Ascending aorta (tissue), 2 donors: ENCODE results near the gene ANXA11. TPM values are rescaled to one million over a fixed set of nuclear protein-coding genes. Genes with fewer than 3 reads are reported as not detected.

ENCODE experiments used
- DNase-seq, 2 donors: peaks; one replicate each; pipeline ENCODE4 v3.0.0-alpha.2; 2019; ENCODE audit warnings: low spot score in 2 of 2
- H3K27ac ChIP-seq, 2 donors: fragments of 200-600 bp; sonication (generic); one replicate each; pipeline ENCODE4 v1.5.1; 2016 to 2017; ENCODE audit warnings: mild to moderate bottlenecking in 1 of 2
- H3K27me3 ChIP-seq: fragments of 200-600 bp; sonication (generic); one replicate; pipeline ENCODE4 v1.5.1; 2017
- H3K36me3 ChIP-seq, 2 donors: fragments of 200-600 bp; sonication (generic); one replicate each; pipeline ENCODE4 v1.5.1; 2016
- H3K4me1 ChIP-seq, 2 donors: fragments of 200-600 bp; sonication (generic); one replicate each; pipeline ENCODE4 v1.5.1; 2016 to 2017; ENCODE audit warnings: mild to moderate bottlenecking in 1 of 2
- H3K4me3 ChIP-seq, 2 donors: fragments of 200-600 bp; sonication (generic); one replicate each; pipeline ENCODE4 v1.5.1; 2016 to 2017; ENCODE audit warnings: mild to moderate bottlenecking in 1 of 2
- H3K9me3 ChIP-seq, 2 donors: fragments of 200-600 bp; sonication (generic); one replicate each; pipeline ENCODE4 v1.5.1; 2016
- CTCF ChIP-seq, 3 experiments: fragments of 200-600 bp in 2 of 3; fragments of 450-650 bp in 1 of 3; sonication (generic) in 2 of 3; IDR thresholded peaks; one replicate each; pipeline ENCODE4 v1.5.1; 2016 to 2019; ENCODE audit warnings: antibody characterized with exemption in 3 of 3, mild to moderate bottlenecking in 1 of 3, moderate library complexity in 1 of 3
- intact Hi-C: fragments of 100-400 bp; cut with DNase I; formaldehyde crosslinking; loops from one replicate; pipeline ENCODE4 v1.15.1; 2023
- total RNA-seq: library from RNA; depleted of rRNA; stranded (reverse); fragments of >200 nt; gene quantifications from one replicate; pipeline ENCODE4 v1.1.0, GENCODE V29; 2016

ANXA11 gene
- total RNA-seq, 1 donor from 2014 or later: 237 TPM

- no peak for DNase-seq
- Histone ChIP-seq H3K4me3 (no peak overlapping the region), H3K27me3 (no peaks in the 10 kb centered on the region), H3K36me3 (peaks cover 59 to 60% of the 10 kb centered on the region in 2 donors), H3K27ac (peak overlapping the region; percentile 92 to 94), H3K9me3 (no peaks in the 10 kb centered on the region), H3K4me1 (peaks cover 36 to 78% of the 10 kb centered on the region in 2 donors)
- intact Hi-C loops: no loop called here
- no peak for TF ChIP-seq CTCF (IDR thresholded peaks at IDR 0.05)
Measured at GRCh38 chr10:80158126-80158525, 47.2 kb downstream of the ANXA11 start.

DNA sequence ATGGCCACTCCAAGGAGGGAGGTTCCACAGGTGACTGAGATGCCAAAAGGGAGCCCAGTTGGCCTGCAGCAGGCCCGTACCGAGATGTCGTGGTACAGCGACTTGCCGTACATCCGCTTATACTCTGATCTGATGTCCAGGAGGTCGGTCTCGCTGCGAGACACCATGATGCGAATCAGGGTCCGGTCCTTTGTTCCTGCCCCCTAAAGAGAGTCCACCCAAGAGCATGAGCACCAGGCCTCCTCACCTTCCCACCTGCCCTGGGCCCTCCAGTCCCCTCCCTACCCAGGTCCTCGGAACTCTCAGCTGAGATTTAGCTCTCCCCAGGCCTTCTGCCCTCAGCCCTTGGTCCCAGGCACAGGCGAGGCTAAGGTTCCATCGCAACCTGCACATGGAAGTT is 47.8 kb downstream of the ANXA11 start:
- Histone ChIP-seq H3K27ac (peak overlapping the region; percentile 92 to 94), H3K4me3 (no peak overlapping the region), H3K27me3 (no peaks in the 10 kb centered on the region), H3K4me1 (peaks cover 36 to 72% of the 10 kb centered on the region in 2 donors), H3K9me3 (no peaks in the 10 kb centered on the region), H3K36me3 (peaks cover 58 to 60% of the 10 kb centered on the region in 2 donors)
- no peak for DNase-seq
- no peak for TF ChIP-seq CTCF (IDR thresholded peaks at IDR 0.05)
- intact Hi-C loops: no loop called here

DNA sequence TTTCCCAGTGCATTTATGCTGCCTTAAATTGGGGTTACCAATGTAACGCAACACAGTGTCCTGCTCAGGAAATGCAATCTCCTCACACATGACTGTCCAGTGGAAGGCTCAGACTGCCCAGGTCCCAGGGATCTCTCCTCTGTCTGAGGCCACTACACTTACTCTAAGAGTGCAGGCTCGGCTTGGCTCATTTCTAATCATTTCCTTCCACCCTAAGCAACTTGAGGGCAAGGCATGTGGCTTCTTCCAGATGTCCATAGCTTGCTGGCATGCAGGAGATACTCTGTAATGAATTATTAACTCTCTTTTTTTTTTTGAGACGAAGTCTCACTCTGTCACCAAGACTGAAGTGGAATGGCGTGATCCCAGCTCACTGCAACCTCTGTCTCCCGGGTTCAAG is 49.1 kb downstream of the ANXA11 start:
- Histone ChIP-seq H3K27me3 (no peaks in the 10 kb centered on the region), H3K27ac (peak overlapping the region; percentile 92 to 94), H3K4me1 (peaks cover 36 to 59% of the 10 kb centered on the region in 2 donors), H3K9me3 (no peaks in the 10 kb centered on the region), H3K36me3 (peaks cover 52 to 59% of the 10 kb centered on the region in 2 donors), H3K4me3 (no peak overlapping the region)
- no peak for TF ChIP-seq CTCF (IDR thresholded peaks at IDR 0.05)
- DNase-seq: no peak
- intact Hi-C loops: no loop called here

DNA sequence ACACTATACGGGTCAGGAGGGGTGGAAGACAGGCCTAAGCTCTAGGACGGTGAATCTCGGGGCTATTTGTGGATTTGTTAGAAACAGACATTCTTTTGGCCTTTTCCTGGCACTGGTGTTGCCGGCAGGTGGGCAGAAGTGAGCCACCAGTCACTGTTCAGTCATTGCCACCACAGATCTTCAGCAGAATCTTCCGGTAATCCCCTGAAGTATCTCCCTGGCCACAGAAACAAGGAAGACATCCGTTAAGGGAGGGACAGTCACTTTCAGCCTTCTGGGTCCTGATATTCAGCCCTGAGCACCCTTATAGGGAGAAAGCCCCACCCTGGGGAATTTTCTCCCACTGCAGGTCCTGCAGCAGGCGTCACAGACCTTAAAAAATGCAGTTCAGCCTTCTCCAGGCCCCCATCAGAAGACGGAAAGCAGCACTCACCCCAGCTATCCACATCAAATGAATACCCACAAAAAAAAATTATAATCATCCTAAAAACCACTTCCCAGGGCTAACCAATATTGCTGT is 49.6 kb downstream of the ANXA11 start:
- H3K36me3 ChIP-seq: peaks cover 52 to 59% of the 10 kb centered on the region in 2 donors
- DNase-seq: no peak
- no peak for TF ChIP-seq CTCF (IDR thresholded peaks at IDR 0.05)

DNA sequence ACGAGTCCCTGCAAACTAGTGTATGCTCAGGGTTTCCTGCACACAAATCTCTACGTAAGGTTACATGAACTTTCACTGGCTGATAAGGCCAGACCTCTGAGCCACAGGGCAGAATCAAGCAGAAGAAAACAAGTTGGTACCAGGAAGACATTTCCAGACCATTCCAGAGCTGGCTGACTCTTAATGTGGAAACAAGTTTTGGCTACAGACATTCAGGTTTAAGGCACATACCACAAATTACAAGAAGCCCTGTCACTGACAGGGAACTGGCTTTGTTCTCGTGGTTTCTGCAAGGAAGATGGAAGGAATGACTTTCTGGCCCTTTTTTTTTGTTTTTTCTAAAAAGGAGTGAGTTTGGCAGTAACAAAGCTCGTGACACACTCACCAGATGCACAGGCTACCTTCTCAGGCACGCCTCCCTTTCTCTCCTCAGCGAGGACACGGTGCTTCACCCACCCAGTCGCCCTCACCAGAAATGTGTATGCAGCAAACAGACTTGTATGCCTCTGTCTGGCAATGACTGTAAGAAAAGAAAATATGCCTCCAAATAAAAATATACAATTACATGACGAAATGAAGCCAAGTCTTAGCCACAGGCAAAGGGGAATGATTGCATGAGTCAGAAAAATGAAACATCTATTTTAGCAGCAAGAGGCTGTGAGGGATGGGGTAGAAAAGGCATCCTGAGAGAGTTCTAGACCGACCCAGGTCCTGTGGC is 50.2 kb downstream of the ANXA11 start:
- intact Hi-C loops: loop anchor here (1.0 kb wide), 1 partner anchor 52 kb away; no protein-coding TSS in a partner anchor
- Histone ChIP-seq H3K4me3 (no peak overlapping the region), H3K27ac (peak overlapping the region; percentile 92 to 94), H3K9me3 (no peaks in the 10 kb centered on the region), H3K36me3 (peaks cover 53 to 60% of the 10 kb centered on the region in 2 donors), H3K4me1 (peaks cover 36 to 56% of the 10 kb centered on the region in 2 donors), H3K27me3 (no peaks in the 10 kb centered on the region)
- no peak for TF ChIP-seq CTCF (IDR thresholded peaks at IDR 0.05)
- peak in 1 of 2 donors; percentile 89 for DNase-seq

More for the DNA sequence above, 49.6 kb downstream of the ANXA11 start:
- intact Hi-C loops: loop anchor here (1.0 kb wide), 1 partner anchor 52 kb away; no protein-coding TSS in a partner anchor
- no peaks in the 10 kb centered on the region for H3K9me3 ChIP-seq
- H3K4me3 ChIP-seq: no peak overlapping the region
- peaks cover 36 to 59% of the 10 kb centered on the region in 2 donors for H3K4me1 ChIP-seq
- no peaks in the 10 kb centered on the region for H3K27me3 ChIP-seq
- H3K27ac ChIP-seq: peak overlapping the region; percentile 92 to 94
